H1 (cell line): ENCODE results near the gene TRAF1. TPM values are rescaled to one million over a fixed set of nuclear protein-coding genes. Genes with fewer than 3 reads are reported as not detected.
A peak's percentile ranks its signal among the peaks of the same experiment; 100 is the strongest.

Source experiments
- CTCF ChIA-PET: fragments of 300-600 bp; sonication (Branson Sonifier 250); formaldehyde crosslinking; loops from one replicate; lab custom pipeline; 2021; ENCODE audit not compliant: partially characterized antibody; lab: Charles Lee
- POLR2A ChIA-PET: fragments of 300-600 bp; sonication (Branson Sonifier 250); formaldehyde crosslinking; loops from one replicate; lab custom pipeline; 2021; ENCODE audit warnings: inconsistent platforms; ENCODE audit not compliant: partially characterized antibody; lab: Charles Lee
- DNase-seq, 2 experiments: peaks; one replicate each; pipeline versions ENCODE4 v3.0.0 to v3.0.0-alpha.2; 2010 to 2022; ENCODE audit warnings: low spot score in 2 of 2, low read depth in 1 of 2, mixed read lengths in 1 of 2
- FAIRE-seq: peaks from 2 replicates; lab custom pipeline; 2011; peaks lifted over from hg19 to GRCh38; lab: Jason Lieb, UNC
- H2AFZ ChIP-seq: 2 replicates; pipeline ENCODE4 v1.8.1; 2012; ENCODE audit warnings: low read length, inconsistent platforms
- H2AK5ac ChIP-seq: 2 replicates; pipeline ENCODE4 v1.6.1; 2013; ENCODE audit warnings: low read depth, low read length
- H2BK120ac ChIP-seq: replicated peaks from 2 replicates; pipeline ENCODE3; 2013; ENCODE audit warnings: low read depth, low read length, inconsistent platforms
- H2BK12ac ChIP-seq: 2 replicates; pipeline ENCODE4 v1.6.1; 2013; ENCODE audit warnings: low read depth, low read length
- H2BK15ac ChIP-seq: 2 replicates; pipeline ENCODE4 v1.6.1; 2013; ENCODE audit warnings: low read length
- H2BK20ac ChIP-seq: 2 replicates; pipeline ENCODE4 v1.6.1; 2013; ENCODE audit warnings: low read length
- H2BK5ac ChIP-seq: 2 replicates; pipeline ENCODE4 v1.6.1; 2013; ENCODE audit warnings: low read depth, low read length
- H3K14ac ChIP-seq: 2 replicates; pipeline ENCODE4 v1.6.1; 2013; ENCODE audit warnings: inconsistent platforms; ENCODE audit not compliant: insufficient read length
- H3K18ac ChIP-seq: 2 replicates; pipeline ENCODE4 v1.6.1; 2013; ENCODE audit warnings: low read length; ENCODE audit errors: extremely low read depth
- H3K23ac ChIP-seq: 2 replicates; pipeline ENCODE4 v1.6.1; 2013; ENCODE audit warnings: inconsistent platforms; ENCODE audit not compliant: insufficient read length
- H3K23me2 ChIP-seq: 2 replicates; pipeline ENCODE4 v1.6.1; 2013; ENCODE audit warnings: low read depth, low read length
- H3K27ac ChIP-seq: 2 replicates; pipeline ENCODE4 v1.6.1; 2011; ENCODE audit warnings: low read depth, low read length, inconsistent platforms
- H3K27me3 ChIP-seq, 4 experiments: replicated peaks in 1 of 4; 1 replicate in 1 of 4; 2 replicates in 3 of 4; pipeline versions ENCODE4 v1.6.1 to v1.8.1; 2011 to 2013; ENCODE audit warnings: low read length in 3 of 4, mild to moderate bottlenecking in 3 of 4, inconsistent platforms in 2 of 4, mixed read lengths in 2 of 4, moderate library complexity in 1 of 4; ENCODE audit not compliant: control insufficient read depth in 3 of 4, insufficient read depth in 3 of 4; ENCODE audit errors: extremely low read depth in 1 of 4
- H3K36me3 ChIP-seq, 4 experiments: 2 replicates each; pipeline versions ENCODE4 v1.6.1 to v1.8.1; 2011 to 2013; ENCODE audit warnings: mild to moderate bottlenecking in 4 of 4, low read length in 3 of 4, moderate library complexity in 2 of 4, control low read depth in 1 of 4, inconsistent platforms in 1 of 4; ENCODE audit not compliant: insufficient read depth in 4 of 4, control insufficient read depth in 2 of 4
- H3K4ac ChIP-seq: replicated peaks from 2 replicates; pipeline ENCODE3; 2013; ENCODE audit warnings: low read length, low read depth, mixed read lengths, inconsistent platforms; ENCODE audit not compliant: insufficient read length
- H3K4me1 ChIP-seq, 4 experiments: replicated peaks in 1 of 4; 1 replicate in 1 of 4; 2 replicates in 3 of 4; pipeline versions ENCODE4 v1.6.1 to v1.8.1; 2011 to 2013; ENCODE audit warnings: low read length in 3 of 4, inconsistent platforms in 2 of 4, mixed read lengths in 1 of 4; ENCODE audit not compliant: insufficient read depth in 4 of 4, control insufficient read depth in 3 of 4
- H3K4me2 ChIP-seq, 2 experiments: 2 replicates each; pipeline versions ENCODE4 v1.6.1 to v1.8.1; 2011 to 2013; ENCODE audit warnings: low read depth in 2 of 2, low read length in 2 of 2, control low read depth in 1 of 2, inconsistent platforms in 1 of 2, mild to moderate bottlenecking in 1 of 2; ENCODE audit not compliant: insufficient read depth in 1 of 2
- H3K4me3 ChIP-seq, 4 experiments: fragments of 200-600, 300-600 bp in 1 of 4; sonication (generic), shearing (Covaris generic), sonication (Bioruptor Twin) in 1 of 4; 2 replicates each; pipeline versions ENCODE4 v1.5.1 to v1.8.1; 2011 to 2016; ENCODE audit warnings: low read length in 4 of 4, low read depth in 3 of 4, control low read depth in 2 of 4, inconsistent platforms in 2 of 4, mild to moderate bottlenecking in 2 of 4, mixed read lengths in 1 of 4, moderate library complexity in 1 of 4; ENCODE audit not compliant: insufficient read depth in 2 of 4; ENCODE audit errors: extremely low read depth in 1 of 4
- H3K56ac ChIP-seq: replicated peaks from 2 replicates; pipeline ENCODE3; 2013; ENCODE audit warnings: low read depth, mild to moderate bottlenecking, mixed read lengths, low read length, inconsistent platforms; ENCODE audit not compliant: insufficient read length
- H3K79me1 ChIP-seq: 2 replicates; pipeline ENCODE4 v1.6.1; 2013; ENCODE audit warnings: low read depth, low read length, control low read depth
- H3K79me2 ChIP-seq, 2 experiments: 2 replicates each; pipeline versions ENCODE4 v1.6.1 to v1.8.1; 2012 to 2013; ENCODE audit warnings: low read length in 2 of 2, mild to moderate bottlenecking in 2 of 2, inconsistent platforms in 1 of 2; ENCODE audit not compliant: insufficient read depth in 2 of 2, control insufficient read depth in 1 of 2
- H3K9ac ChIP-seq, 4 experiments: replicated peaks in 1 of 4; 1 replicate in 1 of 4; 2 replicates in 3 of 4; pipeline versions ENCODE4 v1.6.1 to v1.8.1; 2011 to 2013; ENCODE audit warnings: low read depth in 3 of 4, low read length in 3 of 4, control low read depth in 2 of 4, mild to moderate bottlenecking in 2 of 4, moderate library complexity in 2 of 4, inconsistent platforms in 1 of 4; ENCODE audit errors: extremely low read depth in 1 of 4
- H3K9me3 ChIP-seq, 2 experiments: 2 replicates each; pipeline versions ENCODE4 v1.6.1 to v1.8.1; 2012 to 2013; ENCODE audit warnings: mild to moderate bottlenecking in 2 of 2, moderate library complexity in 2 of 2, control low read depth in 1 of 2, inconsistent platforms in 1 of 2, low read depth in 1 of 2, low read length in 1 of 2, mixed read lengths in 1 of 2; ENCODE audit not compliant: insufficient read depth in 2 of 2
- H4K20me1 ChIP-seq, 2 experiments: replicated peaks in 1 of 2; 2 replicates each; pipeline versions ENCODE3 to v1.8.1; 2011 to 2013; ENCODE audit warnings: inconsistent platforms in 2 of 2, low read length in 2 of 2, mild to moderate bottlenecking in 1 of 2; ENCODE audit not compliant: insufficient read depth in 2 of 2, control insufficient read depth in 1 of 2
- H4K5ac ChIP-seq: 2 replicates; pipeline ENCODE4 v1.6.1; 2013; ENCODE audit warnings: low read length, low read depth, mixed read lengths, inconsistent platforms; ENCODE audit not compliant: insufficient read length
- H4K8ac ChIP-seq: 2 replicates; pipeline ENCODE4 v1.8.0; 2013; ENCODE audit warnings: mild to moderate bottlenecking, moderate library complexity, low read length, inconsistent platforms; ENCODE audit not compliant: insufficient read depth; ENCODE audit errors: extremely low read depth
- H4K91ac ChIP-seq: replicated peaks from 2 replicates; pipeline ENCODE3; 2013; ENCODE audit warnings: low read length, mixed read lengths, inconsistent platforms; ENCODE audit not compliant: insufficient read length
- CBX5 ChIP-seq: fragments of 300-800, 300-1000 bp; sonication (generic); IDR thresholded peaks from 2 replicates; pipeline ENCODE4 v1.7.1; 2016; ENCODE audit warnings: antibody characterized with exemption, low read length, low read depth
- RBBP5 ChIP-seq: IDR thresholded peaks from 2 replicates; pipeline ENCODE4 v1.7.1; 2012; ENCODE audit warnings: low read depth, mild to moderate bottlenecking, inconsistent platforms, low read length, moderate library complexity, borderline replicate concordance
- SAP30 ChIP-seq: fragments of 300-600 bp; sonication (generic); IDR thresholded peaks from 2 replicates; pipeline ENCODE4 v1.7.1; 2012; ENCODE audit warnings: low read length, moderate library complexity, mild to moderate bottlenecking, inconsistent platforms; ENCODE audit not compliant: insufficient read depth, insufficient replicate concordance
- WGBS, 2 experiments: shearing (Covaris generic) in 1 of 2; methylation state at CpG; one replicate each; pipeline versions ENCODE4 v1.1.6 to v1.1.7; 2013 to 2015; ENCODE audit warnings: low lambda C conversion rate in 2 of 2, mixed read lengths in 2 of 2, inconsistent platforms in 1 of 2, low coverage in 1 of 2, missing lambda C conversion rate in 1 of 2; ENCODE audit not compliant: insufficient replicate concordance in 2 of 2, insufficient coverage in 1 of 2, insufficient read length in 1 of 2; ENCODE audit errors: extremely low coverage in 1 of 2, missing lambda C conversion rate in 1 of 2; 5-methylcytosine and 5-hydroxymethylcytosine counted together
- polyA plus RNA-seq, 7 experiments: library from polyadenylated mRNA; depleted of rRNA in 3 of 7; stranded (reverse) in 5 of 7; unstranded in 2 of 7; fragments of >200 nt in 5 of 7; fragments of 200-250 nt in 2 of 7; gene quantifications; 1 replicate in 5 of 7; 2 replicates in 1 of 7; 4 replicates in 1 of 7; pipeline versions ENCODE4 v1.2.1 to v1.2.3, GENCODE V29; 2011 to 2013; ENCODE audit warnings: missing spikeins in 2 of 7, mixed read lengths in 2 of 7
- total RNA-seq: library from RNA; stranded (reverse); fragmentation: NEBNext Ultra II Directional; extraction: Animal tissue kit (Norgen Biotek cat#: 25700); gene quantifications from 2 replicates; pipeline ENCODE4 v1.2.1, GENCODE V29; 2021

Gene TRAF1
- total and polyA plus RNA-seq, 2 of the 8 experiments (the other 6 are each of a cell fraction or from before 2014, with no cell fraction given) = 1.6 to 3.2 TPM

DNA sequence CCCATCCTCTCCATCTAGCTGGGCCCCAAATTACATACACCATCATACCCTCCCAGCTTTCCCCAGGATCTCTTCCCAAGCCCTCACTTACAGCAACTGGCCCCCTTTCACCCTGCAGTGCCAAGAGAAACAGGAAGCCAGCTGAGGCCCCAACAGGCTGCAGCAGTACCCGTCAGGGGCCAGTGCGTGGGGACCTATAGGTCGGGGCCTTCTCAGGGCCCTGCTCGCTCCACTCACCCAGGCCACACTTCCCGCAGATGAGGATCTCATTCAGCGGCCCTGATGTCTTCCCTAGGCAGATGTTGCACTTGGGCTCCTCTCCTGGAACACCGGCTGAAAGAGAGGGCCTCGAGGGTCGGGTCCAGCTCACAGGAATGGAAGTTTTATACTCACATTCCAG lies 56.4 kb downstream of the TRAF1 start:
- no peaks in the 10 kb centered on the region for H3K79me2 ChIP-seq
- peaks cover 0 to 3% (median 0%) of the 10 kb centered on the region in 4 experiments; a peak in 3 of 8 replicates for H3K36me3 ChIP-seq
- WGBS, 2 experiments = 87% methylated on average over 9 of the region's 9 CpGs; no CpG with 5 or more reads in 1 of the 2 experiments
- TF ChIP-seq RBBP5 = no peak
- no peak for TF ChIP-seq SAP30
- TF ChIP-seq CBX5 = no peak

More for the DNA sequence above, 56.4 kb downstream of the TRAF1 start:
- no peak overlapping the region for H3K9ac ChIP-seq
- no peak overlapping the region for H3K4me2 ChIP-seq
- no peak overlapping the region for H2BK120ac ChIP-seq
- H3K79me1 ChIP-seq = no peaks in the 10 kb centered on the region
- H3K27ac ChIP-seq = no peak overlapping the region
- H3K56ac ChIP-seq = no peak overlapping the region
- no peak overlapping the region for H4K91ac ChIP-seq
- no peak overlapping the region for H3K4ac ChIP-seq
- no peak overlapping the region for H2BK5ac ChIP-seq
- ChIA-PET POLR2A (interaction anchor here (1.5 to 8.4 kb wide), 2 partner anchors 15 to 20 kb away, joined by 3 to 61 read pairs; no protein-coding TSS in a partner anchor), CTCF (interaction anchor here (0.9 to 10.5 kb wide), 11 partner anchors 10 to 190 kb away, joined by 3 to 108 read pairs (median 5); partner anchors contain the start of gene TRAF1)
- peak overlapping the region; percentile 90; the same call in 1 of the 2 replicates for H2BK12ac ChIP-seq
- no peak overlapping the region for H4K5ac ChIP-seq
- H3K23me2 ChIP-seq = 0 out of 2 replicates have a peak, but pooled peaks cover 1% of the 10 kb centered on the region
- no peak overlapping the region for H3K23ac ChIP-seq
- no peak for DNase-seq
- 0 out of 2 replicates have a peak overlapping the region, but pooled peaks have one; percentile 88 for H2BK15ac ChIP-seq
- no peaks in the 10 kb centered on the region for H4K20me1 ChIP-seq
- no peaks in the 10 kb centered on the region for H3K9me3 ChIP-seq
- no peak overlapping the region for H2AFZ ChIP-seq
- H3K4me1 ChIP-seq = peaks cover 15 to 38% (median 22%) of the 10 kb centered on the region in 4 experiments
- no peak overlapping the region for H3K4me3 ChIP-seq
- H2BK20ac ChIP-seq = 0 out of 2 replicates have a peak overlapping the region, but pooled peaks have one; percentile 15
- peak overlapping the region; percentile 17; the same call in 1 of the 2 replicates for H2AK5ac ChIP-seq
- no peak overlapping the region for H3K14ac ChIP-seq
- no peaks in the 10 kb centered on the region; a peak in 2 of 7 replicates for H3K27me3 ChIP-seq
- no peak overlapping the region for H4K8ac ChIP-seq
- FAIRE-seq = no peak
- no peak overlapping the region for H3K18ac ChIP-seq
